GM19397 (cell line): ENCODE results near the gene SYT17.

Source experiments
- ATAC-seq: cut with Tn5 transposase; IDR thresholded peaks from one replicate; pipeline ENCODE4 v1.9.1; 2021; ENCODE audit warnings: mild to moderate bottlenecking, moderate library complexity; ENCODE audit not compliant: unreplicated experiment

The SYT17 gene, protein sequence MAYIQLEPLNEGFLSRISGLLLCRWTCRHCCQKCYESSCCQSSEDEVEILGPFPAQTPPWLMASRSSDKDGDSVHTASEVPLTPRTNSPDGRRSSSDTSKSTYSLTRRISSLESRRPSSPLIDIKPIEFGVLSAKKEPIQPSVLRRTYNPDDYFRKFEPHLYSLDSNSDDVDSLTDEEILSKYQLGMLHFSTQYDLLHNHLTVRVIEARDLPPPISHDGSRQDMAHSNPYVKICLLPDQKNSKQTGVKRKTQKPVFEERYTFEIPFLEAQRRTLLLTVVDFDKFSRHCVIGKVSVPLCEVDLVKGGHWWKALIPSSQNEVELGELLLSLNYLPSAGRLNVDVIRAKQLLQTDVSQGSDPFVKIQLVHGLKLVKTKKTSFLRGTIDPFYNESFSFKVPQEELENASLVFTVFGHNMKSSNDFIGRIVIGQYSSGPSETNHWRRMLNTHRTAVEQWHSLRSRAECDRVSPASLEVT

DNA sequence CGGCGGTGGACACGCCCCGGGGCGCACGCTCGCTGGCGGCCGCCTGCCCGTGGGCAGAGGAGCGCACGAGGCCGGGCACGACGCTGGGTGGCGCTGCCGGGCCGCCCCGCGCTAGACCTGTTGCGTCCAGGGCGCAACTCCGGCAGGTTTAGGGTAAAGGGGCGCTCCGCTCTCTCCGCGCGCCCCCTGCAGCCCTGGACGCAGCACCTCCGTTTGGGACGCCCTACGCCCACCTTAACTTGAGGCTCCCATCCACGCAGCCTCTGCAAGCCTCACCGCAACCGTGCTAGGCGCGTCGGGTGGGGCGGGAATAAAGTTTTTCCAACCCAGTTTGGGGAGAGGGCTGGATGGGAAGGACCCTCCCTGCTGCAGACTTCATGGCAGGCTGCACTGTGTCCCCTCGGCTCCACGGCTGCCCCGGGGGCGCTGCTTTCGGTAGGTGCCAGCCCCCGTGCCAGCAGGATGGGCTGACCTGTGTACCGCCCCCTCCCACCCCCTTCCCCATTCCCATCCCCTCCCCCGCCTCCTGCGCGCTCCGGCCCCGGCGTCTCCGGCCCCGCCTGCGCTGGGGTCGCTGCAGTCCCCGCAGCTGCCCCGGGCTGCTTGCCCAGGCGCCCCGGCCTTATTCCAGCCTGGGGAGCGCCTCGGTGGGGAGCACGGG, at the start of gene SYT17:
Gene SYT17, plus strand, starts transcription at position 531 of the 661 bp plus-strand sequence. CDS start 407 bp downstream, outside the sequence.
- ATAC-seq: no peak

DNA sequence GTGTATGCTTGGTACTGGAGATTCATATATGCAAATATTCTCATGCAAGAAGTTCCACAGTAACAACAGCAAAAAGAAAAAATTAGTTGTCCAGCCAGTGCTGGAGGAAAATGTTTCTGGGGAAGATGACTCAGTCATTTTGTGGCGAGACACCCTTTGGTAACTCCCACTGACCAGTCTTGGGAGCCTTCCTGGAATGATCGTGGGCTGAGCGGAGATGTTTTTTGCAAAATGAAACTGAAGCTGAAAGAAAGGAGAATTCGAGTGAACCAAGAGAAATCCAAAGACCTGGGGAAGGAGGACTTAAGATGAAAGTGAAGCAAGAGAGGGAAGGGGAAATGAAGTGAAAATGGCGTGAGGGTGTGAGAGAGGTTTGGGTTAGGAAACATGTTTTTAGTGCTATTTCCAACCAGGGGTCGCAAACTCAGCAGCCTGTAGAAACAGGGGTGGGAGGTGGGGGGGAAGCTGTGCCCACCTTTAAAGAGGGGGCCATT, 49.1 kb upstream of the SYT17 start:
- ATAC-seq: no peak

DNA sequence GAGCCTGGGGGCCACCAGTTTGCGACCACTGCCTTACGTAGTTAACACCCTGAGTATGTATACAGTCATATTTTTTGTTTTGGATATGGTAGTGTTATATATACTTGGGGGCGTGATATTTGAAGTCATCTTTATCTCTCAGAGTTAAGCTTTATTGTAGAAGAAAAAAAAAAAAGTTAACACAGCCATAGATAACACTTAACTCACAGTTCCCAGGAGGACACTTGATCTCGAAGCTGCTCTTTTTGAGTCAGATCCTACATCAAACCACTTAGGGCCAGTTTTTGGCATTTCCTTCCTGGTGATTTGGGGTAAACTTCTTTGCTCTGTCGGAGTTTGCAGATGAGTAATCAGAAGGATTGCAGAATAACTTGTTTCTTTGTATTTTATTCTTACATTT, 48.5 kb upstream of the SYT17 start:
- no peak for ATAC-seq

DNA sequence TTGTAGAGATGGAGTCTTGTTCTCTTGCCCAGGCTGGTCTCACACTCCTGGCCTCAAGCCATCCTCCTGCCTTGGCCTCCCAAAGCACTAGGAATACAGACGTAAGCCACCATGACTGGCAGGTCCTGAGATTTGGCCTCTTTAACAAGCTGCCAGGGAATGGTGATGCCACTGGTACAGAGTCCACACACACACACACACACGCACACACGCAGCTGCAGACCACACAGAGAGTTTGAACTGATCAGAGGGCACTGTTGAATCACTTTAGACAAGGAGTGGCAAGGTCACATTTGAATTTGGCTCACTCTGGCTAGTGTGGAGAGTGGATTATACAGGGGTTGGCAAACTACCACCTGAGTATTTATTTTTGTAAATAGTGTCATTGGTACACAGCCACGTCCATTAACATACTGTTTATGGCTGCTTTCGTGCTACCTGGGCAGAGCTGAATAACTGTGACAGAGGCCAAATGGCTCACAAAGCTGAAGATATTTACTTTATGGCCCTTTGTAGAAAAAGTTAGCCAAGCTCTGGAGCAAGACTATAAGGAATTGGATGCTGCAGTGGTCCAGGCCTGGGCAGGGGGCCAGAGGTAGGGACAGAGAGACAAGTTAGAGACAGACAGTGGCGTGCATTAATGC, 44.4 kb upstream of the SYT17 start:
- ATAC-seq: no peak

DNA sequence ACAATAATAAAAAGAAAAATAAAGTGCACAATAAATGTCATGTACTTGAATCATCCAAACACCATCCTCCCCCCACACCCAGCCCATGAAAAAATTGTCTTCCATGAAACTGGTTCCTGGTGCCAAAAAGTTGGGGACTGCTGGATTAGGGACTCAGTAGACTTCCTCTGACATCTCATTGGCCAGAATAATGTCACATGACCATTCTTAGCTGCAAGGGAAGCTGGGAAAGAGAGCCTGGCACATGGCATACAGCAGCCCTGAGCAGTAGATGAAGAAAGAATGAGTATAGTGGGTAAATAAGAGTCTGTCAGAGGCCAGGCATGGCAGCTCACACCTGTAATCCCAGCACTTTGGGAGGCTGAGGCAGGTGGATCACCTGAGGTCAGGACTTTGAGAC, 41.7 kb upstream of the SYT17 start:
- ATAC-seq: no peak

DNA sequence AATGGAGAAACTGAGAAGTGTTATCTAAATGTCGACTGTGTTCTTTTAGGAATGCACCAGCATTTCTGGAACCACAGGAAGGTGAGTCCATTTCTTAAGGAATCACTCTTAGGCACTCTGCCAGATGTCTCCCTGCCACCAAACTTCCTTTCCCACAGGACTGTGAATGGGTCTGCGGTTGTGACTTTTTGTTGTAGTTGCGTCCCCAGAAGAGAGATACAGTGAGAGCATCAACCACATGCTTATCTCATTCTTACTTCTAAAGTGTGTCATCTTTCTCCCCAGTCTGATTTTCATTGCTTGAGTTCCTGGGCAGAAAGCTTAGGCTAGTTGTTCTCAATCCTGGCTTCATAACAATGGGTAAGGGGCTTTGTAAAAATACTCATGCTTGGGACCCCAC, 40.8 kb upstream of the SYT17 start:
- ATAC-seq: no peak

DNA sequence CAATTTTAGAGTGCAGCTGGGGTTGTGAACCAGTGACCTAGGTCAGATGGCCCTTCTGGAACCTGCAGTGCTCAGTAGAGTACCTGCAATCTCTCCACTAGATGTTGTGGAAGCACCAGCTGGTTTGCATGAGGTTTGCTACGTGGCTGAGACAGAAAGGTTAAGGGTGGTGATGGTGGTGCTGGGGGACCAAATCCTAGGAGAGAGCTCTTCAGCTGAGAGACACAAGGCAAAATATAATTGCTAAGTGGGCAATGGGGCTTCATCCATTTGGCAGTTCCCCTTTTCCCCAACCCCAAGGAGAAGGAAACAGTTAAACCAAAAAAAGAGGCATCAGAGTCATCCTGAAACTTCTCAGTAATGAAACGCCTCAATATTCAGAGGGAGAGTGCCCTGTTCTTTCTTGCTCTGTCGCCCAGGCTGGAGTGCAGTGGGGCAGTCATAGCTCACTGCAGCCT, 40.3 kb upstream of the SYT17 start:
- no peak for ATAC-seq

DNA sequence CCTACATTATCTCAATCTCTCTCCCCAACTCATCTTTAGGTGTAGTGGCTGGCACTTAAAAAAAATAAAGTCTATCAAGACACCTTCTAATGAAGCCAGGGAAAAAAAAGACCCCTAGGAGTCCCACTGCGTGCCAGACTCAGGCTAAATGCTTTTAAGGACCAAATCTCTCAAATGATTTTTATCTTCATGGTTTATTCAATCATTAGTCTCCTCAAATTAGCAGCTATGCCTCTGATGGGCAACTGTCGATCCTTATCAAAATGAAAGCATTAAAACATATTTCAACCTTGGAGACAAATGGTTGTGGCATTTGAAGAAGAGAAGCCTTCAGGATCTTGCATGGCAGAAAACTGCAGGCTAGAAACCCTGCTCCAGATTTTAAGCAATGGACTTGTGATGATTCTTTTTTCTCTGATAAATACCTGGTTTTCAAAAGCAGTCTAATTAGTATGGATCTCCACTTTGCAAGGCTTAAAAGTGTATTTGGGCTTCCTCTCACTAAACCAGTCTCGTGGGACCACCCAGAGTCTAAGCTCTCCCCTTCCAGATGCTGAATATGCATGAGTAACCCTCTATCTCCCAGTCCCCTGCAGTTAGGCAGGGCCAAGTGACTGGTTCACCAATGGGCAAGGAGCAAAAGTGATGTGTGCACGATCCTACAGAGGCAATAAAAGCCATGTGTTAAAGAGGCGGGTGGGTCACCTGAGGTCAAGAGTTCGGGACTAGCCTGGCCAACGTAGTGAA, 39.4 kb upstream of the SYT17 start:
- ATAC-seq: no peak

DNA sequence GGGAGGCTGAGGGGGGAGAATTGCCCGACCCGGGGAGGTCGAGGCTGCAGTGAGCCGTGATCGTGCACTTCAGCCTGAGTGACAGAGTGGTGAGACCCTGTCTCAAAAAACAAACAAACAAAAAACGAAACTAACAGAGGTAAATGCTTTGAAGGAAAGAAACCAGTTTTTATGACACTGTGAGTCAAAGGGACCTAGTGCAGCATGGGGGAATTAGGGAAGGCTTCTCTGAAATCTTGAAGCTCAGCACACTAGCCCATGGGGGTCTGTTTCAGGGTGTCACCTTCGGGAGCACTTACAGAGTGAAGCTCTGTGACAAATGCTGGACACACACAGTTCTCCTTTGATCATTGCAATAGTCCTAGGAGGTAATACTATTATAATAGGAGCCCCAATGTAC, 37.7 kb upstream of the SYT17 start:
- no peak for ATAC-seq

DNA sequence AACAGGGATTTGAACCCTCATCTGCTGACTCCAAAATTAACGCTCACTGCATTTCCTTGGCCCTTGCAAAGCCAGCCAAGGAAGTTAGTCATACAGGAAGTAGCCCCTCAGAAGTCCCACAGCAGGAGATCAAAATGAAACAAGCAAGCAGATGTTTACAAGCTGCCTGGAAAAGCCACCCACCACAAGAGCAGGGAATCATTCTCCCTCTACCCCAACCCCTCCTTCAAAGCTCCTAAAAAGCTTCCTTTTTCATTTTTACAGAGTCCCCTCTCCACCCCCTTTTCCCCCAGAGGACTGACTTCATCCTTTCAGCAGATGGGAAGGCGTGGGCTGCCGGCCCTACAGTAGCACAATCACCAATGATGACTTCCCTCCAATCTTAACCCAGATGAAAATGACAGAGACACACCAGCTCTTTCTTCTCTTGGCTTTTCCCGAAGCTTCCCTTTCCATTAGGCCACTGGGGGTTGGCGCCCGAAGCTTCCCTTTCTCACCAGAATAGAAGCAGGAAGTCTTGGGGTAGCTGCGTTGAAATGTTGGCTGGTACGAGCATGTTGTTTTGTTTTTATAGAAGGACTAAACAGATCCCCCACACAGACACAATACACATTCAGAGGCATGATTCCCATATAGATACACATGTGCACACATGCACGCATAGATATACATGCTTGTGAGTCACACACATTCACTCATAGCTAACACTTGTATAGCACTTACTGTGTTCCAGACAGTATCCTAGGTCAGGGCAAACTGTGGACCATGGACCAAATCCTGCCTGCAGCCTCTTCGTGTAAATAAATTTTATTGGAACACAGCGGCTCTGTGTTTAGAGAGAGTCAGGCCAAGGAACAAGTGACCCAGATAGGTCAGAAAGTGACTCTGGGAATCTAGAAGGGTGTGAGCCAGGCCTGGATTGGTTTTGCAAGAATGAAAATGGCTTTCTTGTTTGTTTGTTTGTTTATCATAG, 36.9 kb upstream of the SYT17 start:
- ATAC-seq: no peak

DNA sequence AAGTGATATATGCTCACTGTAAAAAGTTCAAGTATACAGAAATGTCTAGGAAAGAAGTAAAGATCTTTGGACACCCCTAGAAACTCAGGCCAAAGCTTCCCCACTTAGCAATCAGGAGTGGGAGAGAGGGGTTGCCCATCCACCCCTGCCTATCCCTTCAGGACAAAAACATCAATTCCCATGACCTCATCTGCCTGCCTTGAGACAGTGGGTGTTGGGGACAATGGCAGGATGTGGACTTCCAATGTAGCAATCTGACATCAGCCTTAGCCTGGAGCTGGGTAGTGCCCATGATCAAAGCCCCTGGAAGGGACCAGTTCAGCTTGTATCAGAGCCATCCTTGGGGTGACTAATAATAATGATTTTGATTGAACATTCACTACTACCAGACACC, 36.2 kb upstream of the SYT17 start:
- ATAC-seq: no peak

DNA sequence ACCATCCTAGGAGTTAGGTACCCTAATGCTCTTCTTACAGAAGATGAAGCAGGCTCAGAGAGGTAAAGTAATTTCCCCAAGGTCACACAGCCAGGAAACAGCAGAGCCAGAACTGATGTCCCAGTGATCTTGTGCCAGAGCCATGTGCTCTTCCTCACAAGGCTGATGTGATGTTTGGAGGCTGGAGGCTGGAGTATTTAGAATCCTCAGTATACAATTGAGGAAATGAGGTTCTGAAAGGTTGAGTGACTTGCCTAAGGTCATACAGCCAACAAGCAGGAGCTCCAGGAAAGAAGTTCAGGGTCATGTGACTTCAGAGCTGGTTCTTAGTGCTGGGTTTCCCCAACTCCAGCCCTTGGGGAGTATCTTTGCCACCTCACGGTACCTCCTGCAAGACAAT, 35.8 kb upstream of the SYT17 start:
- no peak for ATAC-seq

DNA sequence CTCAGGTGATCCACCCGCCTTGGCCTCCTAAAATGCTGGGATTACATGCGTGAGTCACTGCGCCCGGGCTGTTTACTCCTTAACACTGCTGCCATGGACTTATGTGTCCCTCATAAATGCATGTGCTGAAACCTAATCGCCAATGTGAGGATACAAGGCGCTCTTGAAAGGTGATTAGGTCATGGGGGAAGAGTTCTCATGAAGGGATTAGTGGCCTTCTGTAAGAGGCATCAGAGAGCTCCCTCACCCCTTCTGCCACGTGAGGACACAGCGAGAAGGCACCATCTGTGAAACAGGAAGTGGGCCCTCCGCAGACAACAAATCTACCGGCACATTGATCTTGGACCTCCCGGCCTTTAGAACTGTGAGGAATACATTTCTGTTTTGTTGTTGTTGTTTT, 35.1 kb upstream of the SYT17 start:
- ATAC-seq: no peak

DNA sequence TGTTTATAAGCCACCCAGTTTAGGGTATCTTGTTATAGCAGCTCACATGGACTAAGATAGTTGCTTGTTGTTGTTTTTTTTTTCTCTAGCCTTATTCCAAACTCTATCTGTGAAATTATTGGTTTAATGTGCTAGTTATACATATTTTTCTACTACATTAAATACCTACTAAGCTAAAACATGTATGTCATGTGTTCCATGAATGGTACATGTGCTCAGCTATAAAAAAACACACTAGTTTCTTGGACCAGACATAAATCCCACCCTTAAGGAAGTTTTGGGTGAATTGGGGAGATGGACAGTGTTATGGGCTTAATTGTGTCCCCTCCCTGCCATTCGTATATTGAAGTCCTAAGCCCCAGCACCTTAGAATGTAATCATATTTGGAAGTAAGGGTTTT, 34.4 kb upstream of the SYT17 start:
- ATAC-seq: no peak

DNA sequence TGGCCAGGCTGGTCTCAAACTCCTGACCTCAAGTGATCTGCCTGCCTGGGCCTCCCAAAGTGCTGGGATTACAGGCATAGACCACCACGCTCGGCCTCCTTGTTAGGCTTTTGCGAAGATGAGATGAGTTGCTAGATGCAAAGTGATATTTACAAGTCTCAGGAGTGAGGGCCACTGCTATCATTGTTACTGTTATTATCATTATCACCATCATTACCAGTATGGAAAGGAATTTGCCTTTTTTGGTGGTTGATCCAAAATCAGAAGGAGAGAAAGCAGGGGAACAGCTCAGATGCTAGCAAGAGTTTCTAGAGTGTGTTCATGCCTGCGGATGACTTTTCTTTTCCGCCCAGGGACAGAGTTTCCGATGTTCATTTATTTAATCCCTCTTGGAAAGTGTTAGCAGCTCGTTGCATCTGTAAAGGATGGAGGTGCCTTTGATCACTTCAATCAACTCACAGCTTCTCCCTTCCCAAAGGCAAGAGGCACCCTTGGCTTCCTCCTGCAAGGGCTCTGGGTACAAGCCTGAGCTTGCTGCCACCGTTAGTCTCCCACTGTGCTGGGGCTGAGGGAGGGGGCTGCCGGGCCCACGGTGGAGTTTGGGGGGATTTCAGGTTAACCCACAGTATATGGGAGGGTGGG, 32.7 kb upstream of the SYT17 start:
- no peak for ATAC-seq

DNA sequence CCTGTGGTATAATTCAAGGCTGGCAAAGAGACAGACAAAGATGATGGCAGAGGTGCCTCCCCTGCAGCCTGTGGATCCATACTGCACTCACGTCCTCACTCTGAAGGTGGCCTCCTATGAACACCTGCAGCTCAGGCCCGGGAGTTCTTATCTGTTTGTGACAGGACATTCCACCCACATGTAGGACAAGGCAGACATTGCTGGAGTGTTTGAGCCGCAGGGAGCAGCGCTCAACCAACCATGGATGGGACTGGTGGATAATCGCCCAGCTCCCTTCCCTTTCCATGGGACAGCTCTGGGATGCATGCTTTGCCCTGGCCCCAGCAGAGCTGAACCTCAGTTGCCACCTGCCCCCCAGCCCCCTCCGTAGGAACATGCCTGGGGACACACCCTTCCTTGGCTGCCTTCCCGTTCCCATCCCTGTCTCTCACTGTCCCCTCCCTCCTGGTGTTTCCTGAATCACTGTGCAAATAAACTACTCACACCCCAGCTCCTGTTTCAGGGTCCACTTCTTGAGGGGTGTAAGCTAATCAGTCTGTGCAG, 32.1 kb upstream of the SYT17 start:
- ATAC-seq: no peak

DNA sequence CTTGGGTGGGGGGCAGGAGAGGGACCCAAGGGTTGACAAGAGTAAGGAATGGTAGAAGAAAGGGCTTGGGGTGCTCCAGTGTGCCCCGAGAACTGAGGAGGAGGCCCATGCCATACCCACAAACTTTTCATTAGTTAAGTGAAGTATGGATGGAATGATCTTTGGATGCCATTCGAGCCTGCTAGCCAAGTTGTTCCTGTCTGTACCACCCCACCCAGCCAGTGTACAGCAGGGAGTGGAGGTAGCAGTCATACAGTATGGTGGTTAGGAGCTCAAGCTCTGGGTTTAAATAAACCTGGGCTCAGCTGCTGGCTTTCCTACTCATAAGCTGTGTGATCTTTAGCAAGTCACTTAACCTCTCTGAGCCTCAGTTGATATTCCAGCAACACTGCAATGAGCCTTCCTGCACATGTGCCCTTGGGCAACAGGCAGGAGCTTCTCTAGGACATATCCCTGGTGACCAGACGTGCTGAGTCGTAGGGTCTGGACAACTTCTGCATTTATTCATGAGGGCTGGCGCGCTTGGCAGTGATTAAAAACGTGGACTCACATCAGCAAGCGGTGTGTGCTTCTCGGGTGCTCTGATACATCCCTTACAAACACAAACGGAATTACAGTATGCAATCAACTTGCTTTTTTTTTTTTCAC, 31.4 kb upstream of the SYT17 start:
- ATAC-seq: no peak
